Activated T-cell treated with anti-CD3 and anti-CD28 coated beads for 48 hours (primary cell): Measurements from ENCODE around the gene CXXC5.

Experiments used
- DNase-seq: peaks from one replicate; pipeline ENCODE4 v3.0.0-alpha.2; 2020; ENCODE audit warnings: low read depth

CXXC5 gene

DNA sequence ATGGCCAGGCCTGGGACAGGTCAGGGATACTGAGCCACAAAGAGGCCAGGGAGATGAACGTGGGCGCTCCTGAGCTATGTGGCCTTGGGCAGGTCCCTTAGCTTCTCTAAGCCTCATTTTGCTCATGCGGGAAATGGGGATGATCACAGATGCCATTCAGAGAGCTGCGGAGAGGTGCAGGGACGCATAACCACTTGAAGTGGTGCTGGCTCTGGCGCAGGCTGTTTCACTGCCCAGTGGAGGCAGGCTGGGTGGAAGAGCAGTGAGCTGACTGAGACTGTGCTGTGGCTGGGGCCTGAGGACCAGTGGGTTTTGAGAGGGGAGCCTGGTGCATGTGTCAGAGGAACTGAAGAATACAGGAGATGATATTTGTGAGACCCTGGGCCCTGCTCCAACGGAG, 18.4 kb downstream of the CXXC5 start:
- DNase-seq: no peak

DNA sequence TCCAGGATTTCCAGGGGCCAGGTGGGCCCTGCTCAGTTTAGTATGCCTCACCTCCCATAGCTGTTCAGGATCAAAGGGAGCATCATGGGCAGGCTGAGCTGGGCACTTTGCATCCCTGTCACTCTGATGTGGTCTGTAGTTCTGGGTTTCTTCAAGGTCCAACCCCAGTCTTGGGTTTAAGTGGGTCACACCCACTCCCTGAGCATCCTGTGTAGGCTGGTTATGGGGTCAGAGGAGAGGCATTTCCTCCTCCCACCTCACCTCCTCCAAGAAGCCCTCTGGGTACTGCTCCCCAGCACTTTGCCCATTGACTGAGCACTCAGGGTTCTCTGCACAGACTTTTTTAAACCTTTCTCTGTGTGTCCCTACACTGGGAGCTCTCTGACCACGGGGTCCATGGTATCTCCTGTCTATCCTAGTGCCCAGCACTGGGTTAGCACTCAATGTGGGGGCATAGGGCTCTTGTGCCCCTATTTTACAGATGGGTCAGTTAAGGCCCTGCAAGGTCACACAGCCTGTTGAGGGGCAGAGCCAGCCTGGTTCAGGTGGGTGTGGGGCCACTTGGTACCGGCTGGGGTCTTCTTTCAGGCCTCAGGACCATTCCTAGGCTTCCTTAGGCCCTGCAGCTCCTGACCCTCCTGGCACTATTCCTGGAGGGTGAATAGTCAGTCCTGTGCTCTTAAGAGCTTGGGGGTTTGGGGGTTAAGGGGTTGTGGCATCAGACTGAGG, 19.0 kb downstream of the CXXC5 start:
- DNase-seq: no peak

DNA sequence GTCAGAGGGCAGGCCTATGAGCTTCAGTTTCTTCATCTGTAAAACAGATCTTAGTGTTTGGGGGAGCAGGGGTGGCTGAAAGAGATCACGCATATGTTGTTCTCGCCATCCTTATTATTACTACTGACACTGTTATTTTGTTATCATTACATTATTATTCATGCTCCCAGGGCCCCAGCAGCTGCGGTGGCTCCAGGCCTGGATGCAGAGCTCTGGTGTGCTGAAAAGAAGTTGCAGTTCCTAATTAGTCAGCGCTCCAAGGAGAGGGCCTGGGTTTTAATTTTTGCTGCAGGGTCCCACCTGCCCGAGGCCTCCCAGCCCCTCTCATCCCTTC, 19.5 kb downstream of the CXXC5 start:
- DNase-seq: no peak

DNA sequence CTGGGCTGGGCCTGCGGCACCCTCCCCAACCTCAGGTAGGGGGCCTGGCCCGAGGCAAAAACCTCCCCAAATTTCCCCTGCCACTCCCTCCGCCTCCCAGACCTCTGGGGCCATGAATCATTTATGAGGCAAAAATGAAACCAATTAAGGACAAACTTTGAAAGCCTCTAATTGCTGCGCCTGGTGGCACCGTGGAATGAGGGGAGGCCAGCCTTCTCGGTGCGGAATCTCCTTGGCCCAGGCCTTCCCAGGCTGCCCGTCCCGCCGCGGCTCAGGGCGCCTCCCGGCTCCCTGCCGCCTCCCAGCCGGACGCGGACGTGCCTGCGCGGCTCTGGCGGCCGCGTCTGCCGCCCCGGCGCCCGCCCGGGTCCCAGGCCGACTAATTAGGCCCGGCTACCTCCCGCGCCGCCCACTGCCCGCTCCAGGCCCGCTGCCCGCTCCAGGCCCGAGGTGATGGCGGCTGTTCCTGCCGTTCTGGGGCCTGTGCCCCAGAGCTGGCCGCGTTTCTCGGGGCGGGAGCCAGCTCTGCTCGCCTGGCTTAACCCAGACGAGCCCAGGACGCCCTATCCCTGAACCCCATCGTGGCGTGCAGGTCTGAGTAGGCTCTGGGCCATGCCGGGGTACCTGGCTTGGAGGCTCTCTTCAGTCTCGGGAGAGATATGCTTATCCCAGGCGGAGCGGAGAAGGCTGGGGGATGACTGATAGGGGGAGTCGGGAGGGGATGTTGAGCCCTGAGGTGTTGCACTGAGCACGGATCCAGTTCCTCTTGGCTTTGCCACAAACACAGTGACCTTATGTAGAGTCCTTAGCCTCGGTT, 20.1 kb downstream of the CXXC5 start:
- DNase-seq: peak; percentile 24

DNA sequence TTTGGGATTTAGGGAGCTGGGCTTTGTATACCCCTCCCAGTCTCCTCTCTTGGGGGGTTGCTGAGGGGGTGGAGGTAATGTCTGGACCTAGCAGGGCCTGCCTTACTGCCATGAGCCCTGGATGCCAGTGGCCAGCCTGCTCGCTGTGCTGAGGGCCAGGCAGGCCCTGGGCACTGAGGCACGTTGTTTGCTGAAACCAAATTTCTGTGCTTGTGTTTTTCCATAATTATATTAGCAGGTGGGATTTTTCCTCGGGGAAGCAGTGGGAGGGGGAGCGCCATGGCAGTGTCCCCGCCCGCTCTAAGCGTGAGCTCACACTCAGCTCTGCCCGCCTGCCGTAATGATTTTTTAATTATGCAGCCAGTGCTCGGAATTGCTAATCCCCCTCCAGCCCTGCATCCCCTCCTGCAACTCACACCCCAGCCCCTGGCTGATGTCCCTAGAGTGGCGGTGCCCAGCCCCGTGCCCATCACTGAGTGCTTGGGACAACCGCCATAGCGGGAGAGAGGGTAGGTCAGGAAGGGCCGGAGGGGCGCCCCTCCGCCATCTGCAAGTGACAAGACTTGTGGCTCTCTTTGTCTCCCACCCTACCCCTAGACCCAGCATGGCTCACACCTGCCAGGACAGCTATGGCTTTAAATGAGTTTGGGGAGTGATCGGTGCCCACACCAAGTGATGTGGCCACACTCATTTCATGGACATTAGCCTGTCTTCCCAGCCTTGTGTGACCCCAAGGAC, 20.9 kb downstream of the CXXC5 start:
- DNase-seq: no peak

DNA sequence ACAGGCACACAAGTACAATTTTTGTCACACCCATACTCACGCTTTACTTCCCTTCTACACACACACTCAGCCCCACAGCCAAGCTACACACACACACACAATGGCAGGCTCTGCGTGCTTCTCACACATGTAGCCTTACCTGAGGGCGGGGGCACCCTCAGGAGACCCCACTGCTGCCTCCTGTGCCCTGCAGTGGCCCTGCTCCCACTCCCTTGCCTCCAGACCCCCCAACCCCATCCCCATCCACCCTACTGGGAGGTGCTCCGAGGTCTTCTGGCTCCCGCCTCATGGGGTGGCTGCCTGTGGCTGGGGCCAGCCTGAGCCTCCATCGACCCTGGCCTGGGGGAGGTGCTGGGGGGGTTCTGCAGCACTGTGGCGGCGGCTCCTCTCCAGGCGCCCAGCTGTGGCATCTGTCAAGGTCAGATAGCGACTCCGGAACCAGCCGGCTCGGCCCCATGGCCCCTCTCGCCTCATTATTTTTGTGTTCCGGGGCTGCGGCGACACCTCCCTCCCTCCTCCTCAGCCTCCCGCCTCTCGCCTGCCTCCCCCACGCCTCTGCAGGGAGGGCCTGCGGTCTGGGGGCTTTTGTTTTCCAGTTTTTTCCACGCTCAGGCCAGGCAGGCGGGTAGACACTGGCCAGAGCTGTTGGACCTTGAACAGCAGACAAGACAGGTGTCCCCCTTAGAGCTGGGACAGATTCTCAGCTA, 21.7 kb downstream of the CXXC5 start:
- peak; percentile 12 for DNase-seq

DNA sequence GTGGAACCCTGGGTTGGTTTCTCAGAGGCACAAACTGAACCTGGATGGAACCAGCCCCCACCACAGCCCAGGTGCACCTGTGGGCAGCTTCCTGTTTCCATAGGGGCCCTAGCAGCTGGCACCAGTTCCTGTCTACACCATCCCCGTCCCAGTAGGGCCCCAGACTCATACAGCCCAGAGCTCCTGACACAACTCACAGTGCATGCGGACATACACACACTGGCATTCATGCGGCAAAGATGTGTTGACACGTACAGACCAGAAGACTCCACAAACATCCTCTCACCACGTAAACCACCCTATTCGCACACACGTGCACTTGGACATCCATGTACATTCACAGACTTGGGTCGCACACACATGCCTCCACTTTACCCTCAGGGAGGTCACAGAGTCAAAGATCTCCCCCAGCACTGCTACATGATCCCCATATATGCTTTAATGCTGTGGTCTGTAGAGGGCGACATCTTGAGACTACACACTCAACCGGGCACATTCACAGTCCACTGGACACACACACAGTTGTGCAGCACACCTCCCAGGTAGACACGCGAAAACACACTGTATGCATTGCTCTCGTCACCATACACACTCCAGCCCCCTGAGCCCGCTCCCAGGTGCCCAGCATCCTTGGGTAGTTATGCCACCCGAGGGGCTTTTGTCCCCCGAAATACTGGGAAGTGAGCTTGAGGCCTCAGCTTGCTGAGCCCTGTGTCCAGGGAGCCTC, 22.4 kb downstream of the CXXC5 start:
- DNase-seq: peak; percentile 10

DNA sequence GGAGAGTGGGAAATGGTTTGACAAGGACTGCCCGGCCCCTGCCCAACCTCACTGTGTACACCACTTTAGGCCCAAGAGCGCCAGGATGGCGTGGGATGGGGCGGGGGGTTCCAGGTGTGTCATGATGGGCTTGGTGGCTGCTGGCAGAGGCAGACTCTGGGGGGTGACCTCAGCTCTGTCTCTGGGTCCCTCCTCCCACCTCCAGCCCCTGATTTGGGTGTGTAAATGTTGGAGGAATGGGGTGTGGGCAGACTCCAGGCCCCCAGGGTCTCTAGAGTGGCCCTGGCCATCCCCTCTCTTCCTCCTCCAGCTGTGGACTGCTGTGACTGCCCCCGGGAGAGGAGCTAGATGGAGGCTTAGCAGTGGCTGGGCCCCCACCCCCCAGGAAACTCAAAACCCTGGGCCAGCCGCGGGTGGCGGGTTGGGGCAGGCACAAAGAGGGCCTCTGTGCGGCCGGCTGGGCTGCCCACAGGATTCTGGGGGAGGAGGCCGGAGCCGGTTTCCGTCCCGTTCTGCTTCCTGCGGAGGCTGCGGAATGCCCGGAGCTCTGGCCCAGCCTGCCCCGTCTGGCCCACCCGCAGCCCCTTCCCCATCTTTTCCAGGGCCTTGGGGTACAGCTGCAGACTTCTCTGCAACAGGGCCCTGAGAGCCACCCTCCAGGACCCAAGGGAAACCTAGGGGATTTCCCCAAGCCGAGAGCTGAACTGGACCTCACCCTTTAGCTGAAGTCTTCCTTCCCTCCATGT, 23.1 kb downstream of the CXXC5 start:
- no peak for DNase-seq

DNA sequence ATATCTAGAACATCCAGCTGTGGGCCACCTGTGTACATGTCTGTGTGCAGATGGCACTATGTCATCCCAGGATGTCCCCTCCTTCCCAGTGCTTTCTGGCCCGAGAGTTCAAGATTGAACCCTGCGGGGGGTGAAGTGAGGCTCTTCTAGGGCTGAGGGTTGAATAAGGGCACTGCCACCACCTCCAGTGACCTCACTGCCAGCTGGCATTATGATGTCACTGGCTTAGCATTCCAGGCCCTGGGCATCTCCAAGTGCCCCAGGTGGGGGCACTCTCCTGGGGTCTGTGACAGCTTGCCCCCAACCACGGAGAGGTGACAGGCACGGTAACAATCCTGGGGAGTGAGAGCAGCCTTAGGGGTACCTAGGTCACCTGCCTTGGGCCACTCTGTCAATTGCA, 27.1 kb downstream of the CXXC5 start:
- no peak for DNase-seq

DNA sequence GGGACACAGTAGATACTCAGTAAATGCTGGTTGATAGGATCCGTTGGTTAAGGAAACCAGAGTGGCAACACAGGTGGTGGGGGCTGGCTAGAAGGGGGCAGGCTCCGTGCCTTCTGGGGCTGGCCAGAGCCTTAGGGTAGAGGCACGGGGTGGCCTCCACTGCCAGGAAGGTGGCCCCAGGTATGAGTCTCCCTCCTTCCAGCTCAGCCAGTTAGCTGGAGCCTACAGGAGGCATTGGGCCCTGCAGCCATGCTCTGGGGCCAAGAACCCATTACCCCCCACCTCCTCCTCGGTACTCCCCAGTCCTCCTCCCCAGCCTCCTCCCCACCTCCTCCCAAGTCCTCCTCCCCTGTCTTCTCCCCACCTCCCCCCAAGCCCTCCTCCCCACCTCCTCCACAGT, 27.7 kb downstream of the CXXC5 start:
- DNase-seq: no peak

DNA sequence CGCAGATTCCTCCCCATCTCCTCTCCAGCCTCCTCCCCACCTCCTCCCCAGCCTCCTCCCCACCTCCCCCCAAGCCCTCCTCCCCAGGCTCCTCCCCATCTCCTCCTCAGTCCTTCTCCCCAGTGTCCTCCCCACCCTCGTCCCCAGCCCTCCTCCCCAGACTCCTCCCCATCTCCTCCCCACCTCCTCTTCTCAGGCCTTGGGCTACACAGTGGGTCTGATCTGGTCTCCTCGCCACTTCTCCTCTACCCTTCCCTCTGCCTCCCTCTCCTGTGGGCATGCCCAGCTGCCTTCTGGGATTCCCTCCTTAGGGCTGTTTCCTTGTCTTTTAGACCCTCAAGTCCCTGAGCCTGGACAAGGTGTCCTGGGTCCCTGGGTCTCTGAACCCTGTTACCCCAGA, 28.3 kb downstream of the CXXC5 start:
- DNase-seq: no peak

DNA sequence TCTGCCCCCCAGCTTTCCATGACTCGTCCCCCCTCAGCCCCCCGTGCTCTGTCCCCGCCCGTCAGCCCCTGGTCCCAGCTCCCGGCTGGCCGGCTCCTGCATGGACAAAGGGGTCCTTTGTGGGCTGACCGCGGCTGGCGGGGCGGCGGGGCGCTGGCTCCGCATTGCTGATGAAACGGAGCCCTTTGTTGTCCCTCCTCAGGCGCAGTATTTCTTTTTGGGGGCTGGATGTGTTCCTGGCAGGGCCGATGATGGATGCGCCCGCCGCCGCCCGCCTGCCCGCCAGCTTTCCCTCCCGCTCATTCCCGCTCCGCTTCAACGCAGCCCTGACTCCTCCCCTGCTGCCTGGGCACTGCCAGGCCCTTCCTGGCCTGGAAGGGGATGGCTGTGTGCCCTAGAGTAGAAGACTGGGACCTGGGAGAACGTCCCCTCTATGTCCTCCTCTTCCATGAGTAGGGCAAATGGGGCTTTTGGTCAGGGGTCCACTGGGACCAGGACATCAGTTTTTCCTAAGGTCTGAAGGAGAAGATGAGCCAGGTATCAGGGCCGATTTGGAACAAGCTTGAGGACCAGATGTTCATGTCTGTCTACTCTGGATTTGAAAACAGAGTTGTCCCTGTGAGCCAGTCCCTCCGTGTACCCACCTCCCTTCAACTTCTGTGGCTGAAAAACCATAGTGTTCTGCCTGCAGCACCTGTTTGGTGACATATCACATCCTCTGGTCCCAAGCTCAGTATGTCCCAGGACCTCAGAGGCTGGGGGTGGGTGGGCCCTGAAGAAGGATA, 29.0 kb downstream of the CXXC5 start:
- DNase-seq: no peak

DNA sequence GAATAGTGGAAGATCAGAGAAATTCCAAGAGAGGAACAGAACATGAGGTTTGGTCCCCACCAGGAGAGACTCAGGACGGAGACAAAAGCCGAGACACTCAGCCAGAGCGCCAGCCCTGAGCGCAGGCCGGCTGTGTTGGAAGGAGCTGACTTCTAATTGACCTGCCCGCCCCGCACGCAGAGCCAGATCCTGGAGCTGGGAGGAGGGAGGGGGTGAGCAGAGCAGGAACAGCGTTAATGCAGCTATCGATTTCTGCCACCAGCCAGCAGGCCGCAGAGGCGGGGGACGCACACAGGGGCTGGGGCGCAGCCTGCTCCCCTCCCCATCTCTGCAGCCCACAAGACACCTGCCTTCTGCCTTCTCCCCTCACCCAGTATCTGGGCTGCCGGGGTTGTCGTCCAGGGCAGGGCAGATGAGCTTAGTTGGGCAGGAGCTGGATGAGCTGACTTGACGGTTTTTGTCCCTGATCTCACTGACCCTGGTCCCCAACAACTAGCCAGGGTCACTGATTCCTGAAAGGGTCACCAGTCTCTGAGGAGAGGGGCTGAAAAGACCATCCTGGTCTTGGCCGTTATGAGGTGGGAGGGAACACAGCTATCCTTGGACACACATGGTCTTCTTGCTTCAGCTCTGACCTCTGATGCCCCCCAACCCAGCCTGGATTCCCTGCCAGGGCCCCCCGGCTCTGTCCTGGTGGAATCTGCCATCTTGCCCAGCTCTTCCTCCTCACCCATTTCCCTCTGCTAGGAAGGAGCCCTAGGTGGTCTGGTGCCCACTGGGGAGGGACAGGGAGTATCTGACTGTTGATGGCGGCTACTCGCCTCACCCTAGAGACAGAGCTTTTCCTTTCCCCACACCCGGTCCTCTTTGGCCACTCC, 29.8 kb downstream of the CXXC5 start:
- no peak for DNase-seq

DNA sequence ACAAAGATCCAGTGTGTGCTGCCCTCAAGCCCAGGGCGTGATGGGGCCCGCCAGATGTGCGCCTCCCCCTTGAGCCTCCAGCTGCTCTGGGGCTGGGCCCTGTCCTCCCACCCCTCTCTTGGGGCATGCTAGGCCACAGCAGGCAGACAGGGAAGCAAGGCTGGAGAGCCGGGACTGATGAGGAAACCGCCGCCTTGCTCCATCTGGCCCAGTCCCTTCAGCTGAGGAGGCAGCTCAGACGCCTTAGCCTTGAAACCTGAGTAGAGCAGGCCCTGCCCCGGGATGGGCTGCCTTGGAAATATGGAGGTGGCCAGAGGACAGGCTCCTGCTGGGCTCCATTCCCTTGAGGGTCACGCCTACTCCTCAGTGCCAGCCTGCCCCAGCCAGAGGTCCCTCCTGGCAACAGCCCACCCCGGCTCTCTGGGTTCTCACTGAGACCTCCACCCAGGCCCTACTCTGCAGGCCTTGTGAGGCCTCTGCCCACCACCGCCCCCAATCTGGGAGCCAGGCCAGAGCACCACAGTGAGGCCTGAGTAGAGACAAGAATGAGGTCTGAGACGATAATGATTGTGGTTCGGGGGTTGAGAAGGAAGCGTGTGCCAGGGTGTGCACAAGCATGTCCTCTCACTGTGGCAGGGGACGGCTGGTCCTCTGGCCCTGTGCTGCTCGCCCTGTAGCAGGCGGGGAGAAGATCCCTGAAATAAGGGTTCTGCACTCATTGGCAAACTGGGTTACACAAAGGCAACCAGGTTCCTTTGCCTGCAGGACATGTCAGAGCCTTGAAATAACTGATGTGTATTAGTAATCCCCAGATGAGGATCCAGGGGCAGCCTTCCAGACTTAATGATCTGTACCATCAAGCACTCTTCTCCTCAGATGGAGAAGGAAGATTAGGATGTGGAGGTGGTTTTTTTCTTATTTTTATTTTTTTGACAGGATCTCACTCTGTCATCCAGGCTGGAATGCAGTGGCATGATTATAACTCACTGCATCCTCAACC, 30.9 kb downstream of the CXXC5 start:
- no peak for DNase-seq

DNA sequence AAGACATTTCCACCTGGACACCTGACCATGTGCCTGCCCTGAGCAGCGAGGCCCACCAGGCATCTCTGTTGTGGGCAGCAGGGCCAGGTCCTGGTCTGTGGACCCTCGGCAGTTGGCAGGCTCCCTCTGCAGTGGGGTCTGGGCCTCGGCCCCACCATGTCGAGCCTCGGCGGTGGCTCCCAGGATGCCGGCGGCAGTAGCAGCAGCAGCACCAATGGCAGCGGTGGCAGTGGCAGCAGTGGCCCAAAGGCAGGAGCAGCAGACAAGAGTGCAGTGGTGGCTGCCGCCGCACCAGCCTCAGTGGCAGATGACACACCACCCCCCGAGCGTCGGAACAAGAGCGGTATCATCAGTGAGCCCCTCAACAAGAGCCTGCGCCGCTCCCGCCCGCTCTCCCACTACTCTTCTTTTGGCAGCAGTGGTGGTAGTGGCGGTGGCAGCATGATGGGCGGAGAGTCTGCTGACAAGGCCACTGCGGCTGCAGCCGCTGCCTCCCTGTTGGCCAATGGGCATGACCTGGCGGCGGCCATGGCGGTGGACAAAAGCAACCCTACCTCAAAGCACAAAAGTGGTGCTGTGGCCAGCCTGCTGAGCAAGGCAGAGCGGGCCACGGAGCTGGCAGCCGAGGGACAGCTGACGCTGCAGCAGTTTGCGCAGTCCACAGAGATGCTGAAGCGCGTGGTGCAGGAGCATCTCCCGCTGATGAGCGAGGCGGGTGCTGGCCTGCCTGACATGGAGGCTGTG, 32.4 kb downstream of the CXXC5 start:
- DNase-seq: no peak

DNA sequence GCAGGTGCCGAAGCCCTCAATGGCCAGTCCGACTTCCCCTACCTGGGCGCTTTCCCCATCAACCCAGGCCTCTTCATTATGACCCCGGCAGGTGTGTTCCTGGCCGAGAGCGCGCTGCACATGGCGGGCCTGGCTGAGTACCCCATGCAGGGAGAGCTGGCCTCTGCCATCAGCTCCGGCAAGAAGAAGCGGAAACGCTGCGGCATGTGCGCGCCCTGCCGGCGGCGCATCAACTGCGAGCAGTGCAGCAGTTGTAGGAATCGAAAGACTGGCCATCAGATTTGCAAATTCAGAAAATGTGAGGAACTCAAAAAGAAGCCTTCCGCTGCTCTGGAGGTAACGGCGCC, 32.9 kb downstream of the CXXC5 start:
- no peak for DNase-seq

DNA sequence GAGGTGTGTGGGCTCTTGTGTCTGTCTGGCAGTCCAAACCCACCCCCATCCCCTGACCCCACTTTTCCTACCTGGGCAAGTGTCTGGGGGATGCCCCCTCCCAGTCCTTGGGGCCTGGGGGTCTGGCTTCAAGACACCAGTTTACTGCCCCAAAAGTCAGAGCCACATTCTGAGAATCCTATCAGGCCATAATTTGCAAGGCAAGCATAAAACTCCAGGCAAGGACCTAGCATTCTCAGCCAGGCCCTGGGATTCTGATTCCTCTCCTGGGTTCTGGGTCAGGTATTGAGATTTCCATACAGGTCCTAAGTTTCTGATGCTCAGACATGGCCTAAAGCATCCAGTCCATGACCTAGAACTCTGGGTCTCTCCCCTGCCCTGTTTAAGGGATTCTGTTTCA, 33.3 kb downstream of the CXXC5 start:
- DNase-seq: no peak
